Naive thymus-derived CD4-positive, alpha-beta T cell (primary cell): ENCODE results near the gene VGF. TPM values are rescaled to one million over a fixed set of nuclear protein-coding genes. Genes with fewer than 3 reads are reported as not detected.
"Not testable (repeated sequence)": the region's sequence is repeated elsewhere in the genome, so short reads cannot be mapped to it uniquely, and the experiment has no call there.

Source experiments
- ATAC-seq: fragments of 150-1000 bp; cut with Tn5 transposase; 2 replicates; pipeline ENCODE4 v1.10.0; 2021; ENCODE audit warnings: mild to moderate bottlenecking, moderate library complexity
- CTCF ChIA-PET: fragments of 350-600 bp; sonication (Branson Sonifier 250); formaldehyde crosslinking; loops from one replicate; lab custom pipeline; 2021; ENCODE audit warnings: antibody characterized with exemption; lab: Charles Lee
- POLR2A ChIA-PET: fragments of 350-600 bp; sonication (Branson Sonifier 250); formaldehyde crosslinking; loops from one replicate; lab custom pipeline; 2021; ENCODE audit warnings: antibody characterized with exemption, inconsistent platforms; lab: Charles Lee
- DNase-seq, 9 donors: peaks; one replicate each; pipeline versions ENCODE4 v3.0.0 to v3.0.0-alpha.2; 2020 to 2022; ENCODE audit warnings: mixed read lengths in 1 of 9
- H3K27ac ChIP-seq: one replicate; pipeline ENCODE4 v1.7.0; 2013; ENCODE audit warnings: mild to moderate bottlenecking, low read depth, low read length, moderate library complexity
- H3K27me3 ChIP-seq, 2 donors: one replicate each; pipeline ENCODE4 v1.7.0; 2013; ENCODE audit warnings: low read length in 2 of 2, mild to moderate bottlenecking in 2 of 2, moderate library complexity in 2 of 2; ENCODE audit not compliant: control insufficient read depth in 2 of 2, insufficient read depth in 2 of 2
- H3K36me3 ChIP-seq, 3 experiments: 1 replicate in 2 of 3; 2 replicates in 1 of 3; pipeline ENCODE4 v1.7.0; 2013; ENCODE audit warnings: low read length in 3 of 3, mild to moderate bottlenecking in 3 of 3, moderate library complexity in 1 of 3; ENCODE audit not compliant: insufficient read depth in 3 of 3, control insufficient read depth in 2 of 3
- H3K4me1 ChIP-seq, 2 donors: one replicate each; pipeline ENCODE4 v1.7.0; 2013; ENCODE audit warnings: low read length in 2 of 2, mild to moderate bottlenecking in 2 of 2, moderate library complexity in 1 of 2; ENCODE audit not compliant: control insufficient read depth in 2 of 2, insufficient read depth in 2 of 2
- H3K4me3 ChIP-seq: 2 replicates; pipeline ENCODE4 v1.7.0; 2013; ENCODE audit warnings: mild to moderate bottlenecking, low read length
- H3K9me3 ChIP-seq, 3 experiments: 1 replicate in 2 of 3; 2 replicates in 1 of 3; pipeline ENCODE4 v1.7.0; 2013; ENCODE audit warnings: low read length in 3 of 3; ENCODE audit not compliant: control insufficient read depth in 2 of 3
- H3K27ac Mint-ChIP-seq, 9 donors: one replicate each; pipeline ENCODE4 v1.8.0; 2020 to 2022; ENCODE audit warnings: mixed read lengths in 9 of 9, mild to moderate bottlenecking in 8 of 9, moderate library complexity in 5 of 9, inconsistent platforms in 2 of 9
- H3K27me3 Mint-ChIP-seq, 5 donors: one replicate each; pipeline ENCODE4 v1.8.0; 2021 to 2022; ENCODE audit warnings: mixed read lengths in 5 of 5, mild to moderate bottlenecking in 1 of 5
- H3K36me3 Mint-ChIP-seq, 5 donors: one replicate each; pipeline ENCODE4 v1.8.0; 2020 to 2022; ENCODE audit warnings: mixed read lengths in 5 of 5, mild to moderate bottlenecking in 3 of 5, inconsistent platforms in 1 of 5
- H3K4me1 Mint-ChIP-seq, 7 donors: one replicate each; pipeline ENCODE4 v1.8.0; 2020 to 2022; ENCODE audit warnings: mixed read lengths in 7 of 7, mild to moderate bottlenecking in 3 of 7, inconsistent platforms in 1 of 7
- H3K4me3 Mint-ChIP-seq, 10 donors: one replicate each; pipeline ENCODE4 v1.8.0; 2020 to 2022; ENCODE audit warnings: mild to moderate bottlenecking in 10 of 10, mixed read lengths in 10 of 10, moderate library complexity in 6 of 10, inconsistent platforms in 2 of 10
- H3K9me3 Mint-ChIP-seq, 11 donors: one replicate each; pipeline ENCODE4 v1.8.0; 2020 to 2022; ENCODE audit warnings: mixed read lengths in 11 of 11, mild to moderate bottlenecking in 4 of 11, inconsistent platforms in 1 of 11, moderate library complexity in 1 of 11
- intact Hi-C, 2 donors: fragments of 100-400 bp; cut with micrococcal nuclease; formaldehyde crosslinking; loops; one replicate each; pipeline ENCODE4 v1.15.1; 2023
- polyA plus RNA-seq, 2 donors: library from polyadenylated mRNA; unstranded; fragments of 300-500 nt; fragmentation: Illumina TruSeq; gene quantifications; one replicate each; pipeline ENCODE4 v1.2.3, GENCODE V29; 2021
- total RNA-seq, 6 experiments: library from RNA in 5 of 6; stranded (reverse) in 5 of 6; gene quantifications; 1 replicate in 5 of 6; 2 replicates in 1 of 6; pipeline ENCODE4 v1.2.3 and lab custom pipeline; 2021 to 2026

Gene VGF
- total and polyA plus RNA-seq, 7 experiments from 2014 or later, result 0.19 TPM; not detected in 6

GRCh38 chr7:101119876-101120275 is 45.5 kb downstream of the VGF start:
- intact Hi-C loops, result no loop called here
- no peaks in the 10 kb centered on the region for H3K36me3 ChIP-seq
- DNase-seq (no peak), ATAC-seq (no peak)
- H3K27me3 ChIP-seq, result no peaks in the 10 kb centered on the region
- ChIA-PET POLR2A (no interaction called here), CTCF (no interaction called here)
- Mint-ChIP-seq H3K27ac (no peak overlapping the region), H3K4me1 (peaks cover 6 to 22% (median 7%) of the 10 kb centered on the region in 7 donors), H3K27me3 (peaks cover 33 to 44% (median 37%) of the 10 kb centered on the region in 5 donors), H3K36me3 (no peaks in the 10 kb centered on the region), H3K4me3 (no peak overlapping the region), H3K9me3 (peaks cover 0 to 2% (median 0%) of the 10 kb centered on the region in 11 donors)
- H3K4me1 ChIP-seq, result no peaks in the 10 kb centered on the region
- H3K27ac ChIP-seq, result no peak overlapping the region
- no peak overlapping the region for H3K4me3 ChIP-seq
- no peaks in the 10 kb centered on the region for H3K9me3 ChIP-seq

DNA sequence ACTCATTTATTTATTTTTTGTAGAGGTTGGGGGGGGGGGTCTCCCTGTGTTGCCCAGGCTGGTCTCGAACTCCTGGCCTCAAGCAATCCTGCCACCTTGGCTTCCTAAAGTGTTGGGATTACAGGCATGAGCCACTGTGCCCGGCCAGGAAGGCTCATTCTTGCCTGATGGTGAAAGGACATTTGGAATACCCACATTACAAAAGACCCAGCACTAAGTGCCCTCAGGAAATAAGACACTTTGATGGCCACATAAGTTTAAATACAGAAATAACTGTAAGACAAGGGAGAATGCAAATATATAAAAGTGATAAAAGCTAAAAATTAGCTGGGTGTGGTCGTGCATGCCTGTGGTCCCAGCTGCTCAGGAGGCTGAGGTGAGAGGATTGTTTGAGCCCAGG is 46.5 kb downstream of the VGF start:
- Mint-ChIP-seq H3K4me1 (peaks cover 0 to 16% (median 0%) of the 10 kb centered on the region in 7 donors), H3K27me3 (peaks cover 27 to 39% (median 30%) of the 10 kb centered on the region in 5 donors), H3K9me3 (peaks cover 0 to 3% (median 0%) of the 10 kb centered on the region in 11 donors), H3K4me3 (no peak overlapping the region), H3K36me3 (no peaks in the 10 kb centered on the region), H3K27ac (no peak overlapping the region)
- Histone ChIP-seq H3K36me3 (no peaks in the 10 kb centered on the region), H3K9me3 (no peaks in the 10 kb centered on the region), H3K4me1 (no peaks in the 10 kb centered on the region), H3K27ac (no peak overlapping the region), H3K27me3 (no peaks in the 10 kb centered on the region), H3K4me3 (no peak overlapping the region)
- ChIA-PET POLR2A (no interaction called here), CTCF (no interaction called here)
- no peak for DNase-seq
- no peak for ATAC-seq
- intact Hi-C loops, result no loop called here

- H3K36me3 ChIP-seq, result no peaks in the 10 kb centered on the region
- peaks cover 10 to 22% (median 13%) of the 10 kb centered on the region in 5 donors for H3K27me3 Mint-ChIP-seq
- H3K9me3 Mint-ChIP-seq, result peaks cover 0 to 2% (median 0%) of the 10 kb centered on the region in 11 donors
- intact Hi-C loops, result no loop called here
- no peak overlapping the region for H3K4me3 ChIP-seq
- no peak overlapping the region for H3K27ac Mint-ChIP-seq
- H3K4me1 Mint-ChIP-seq, result peaks cover 0 to 2% (median 0%) of the 10 kb centered on the region in 7 donors
- no peaks in the 10 kb centered on the region for H3K27me3 ChIP-seq
- POLR2A ChIA-PET, result no interaction called here
- DNase-seq (no peak), ATAC-seq (no peak)
- CTCF ChIA-PET, result interaction anchor here (1.3 kb wide), 1 partner anchor 27 kb away, joined by 3 read pairs; no protein-coding TSS in a partner anchor
- no peak overlapping the region for H3K27ac ChIP-seq
- H3K9me3 ChIP-seq, result no peaks in the 10 kb centered on the region
- H3K36me3 Mint-ChIP-seq, result no peaks in the 10 kb centered on the region
- no peaks in the 10 kb centered on the region for H3K4me1 ChIP-seq
- H3K4me3 Mint-ChIP-seq, result no peak overlapping the region
Observed at GRCh38 chr7:101116898-101117297, 48.5 kb downstream of the VGF start.

DNA sequence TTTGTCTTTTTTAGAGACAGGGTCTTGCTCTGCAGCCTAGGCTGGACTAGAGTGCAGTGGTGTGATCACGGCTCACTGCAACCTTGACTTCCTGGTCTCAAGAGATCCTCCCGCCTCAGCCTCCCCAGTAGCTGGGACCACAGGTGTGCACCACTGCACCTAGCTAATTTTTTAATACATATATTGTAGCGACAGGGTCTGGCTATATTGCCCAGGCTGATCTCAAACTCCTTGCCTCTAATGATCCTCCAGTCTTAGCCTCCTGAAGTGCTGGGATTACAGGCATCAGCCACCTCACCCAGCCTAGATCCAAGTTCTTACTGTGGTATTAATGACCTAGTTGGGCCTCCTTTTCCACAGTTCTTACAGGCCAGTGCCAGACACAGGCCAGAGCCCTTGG is 50.2 kb downstream of the VGF start:
- peaks cover 0 to 15% (median 4%) of the 10 kb centered on the region in 5 donors for H3K27me3 Mint-ChIP-seq
- no peak overlapping the region for H3K27ac Mint-ChIP-seq
- no peaks in the 10 kb centered on the region for H3K36me3 ChIP-seq
- no peaks in the 10 kb centered on the region for H3K4me1 Mint-ChIP-seq
- peaks cover 0 to 2% (median 0%) of the 10 kb centered on the region in 11 donors for H3K9me3 Mint-ChIP-seq
- CTCF ChIA-PET, result no interaction called here
- H3K36me3 Mint-ChIP-seq, result no peaks in the 10 kb centered on the region
- no peak for ATAC-seq
- no peaks in the 10 kb centered on the region for H3K27me3 ChIP-seq
- DNase-seq, result no peak
- H3K4me1 ChIP-seq, result no peaks in the 10 kb centered on the region
- H3K27ac ChIP-seq, result no peak overlapping the region
- POLR2A ChIA-PET, result no interaction called here
- no peak overlapping the region for H3K4me3 ChIP-seq
- intact Hi-C loops, result no loop called here
- H3K4me3 Mint-ChIP-seq, result no peak overlapping the region
- no peaks in the 10 kb centered on the region for H3K9me3 ChIP-seq

GRCh38 chr7:101114492-101114891 is 50.9 kb downstream of the VGF start:
- no peak overlapping the region for H3K4me3 ChIP-seq
- H3K36me3 Mint-ChIP-seq, result no peaks in the 10 kb centered on the region
- no peaks in the 10 kb centered on the region for H3K4me1 Mint-ChIP-seq
- no peaks in the 10 kb centered on the region for H3K4me1 ChIP-seq
- ATAC-seq (no peak), DNase-seq (no peak)
- no peak overlapping the region for H3K27ac Mint-ChIP-seq
- no peaks in the 10 kb centered on the region for H3K9me3 ChIP-seq
- peaks cover 0 to 7% (median 0%) of the 10 kb centered on the region in 5 donors for H3K27me3 Mint-ChIP-seq
- no peaks in the 10 kb centered on the region for H3K27me3 ChIP-seq
- no peak overlapping the region for H3K4me3 Mint-ChIP-seq
- no peak overlapping the region for H3K27ac ChIP-seq
- ChIA-PET POLR2A (no interaction called here), CTCF (no interaction called here)
- intact Hi-C loops, result no loop called here
- H3K9me3 Mint-ChIP-seq, result peaks cover 0 to 2% (median 0%) of the 10 kb centered on the region in 11 donors
- no peaks in the 10 kb centered on the region for H3K36me3 ChIP-seq

- H3K9me3 ChIP-seq, result no peaks in the 10 kb centered on the region
- ChIA-PET CTCF (no interaction called here), POLR2A (no interaction called here)
- H3K36me3 ChIP-seq, result no peaks in the 10 kb centered on the region
- no peaks in the 10 kb centered on the region for H3K4me1 Mint-ChIP-seq
- no peaks in the 10 kb centered on the region for H3K4me1 ChIP-seq
- intact Hi-C loops, result no loop called here
- no peak for DNase-seq
- peaks cover 0 to 4% (median 0%) of the 10 kb centered on the region in 5 donors for H3K27me3 Mint-ChIP-seq
- no peak overlapping the region for H3K27ac ChIP-seq
- H3K4me3 ChIP-seq, result no peak overlapping the region
- no peak overlapping the region for H3K27ac Mint-ChIP-seq
- no peaks in the 10 kb centered on the region for H3K36me3 Mint-ChIP-seq
- no peak overlapping the region for H3K4me3 Mint-ChIP-seq
- no peaks in the 10 kb centered on the region for H3K27me3 ChIP-seq
- H3K9me3 Mint-ChIP-seq, result peaks cover 0 to 2% (median 0%) of the 10 kb centered on the region in 11 donors
- ATAC-seq, result no peak
Observed at GRCh38 chr7:101113836-101114235, 51.5 kb downstream of the VGF start.

GRCh38 chr7:101113140-101113539 is 52.2 kb downstream of the VGF start:
- H3K27me3 ChIP-seq, H3K27me3 Mint-ChIP-seq, H3K4me1 Mint-ChIP-seq, H3K9me3 Mint-ChIP-seq, H3K36me3 ChIP-seq, DNase-seq, H3K9me3 ChIP-seq, H3K36me3 Mint-ChIP-seq, H3K27ac Mint-ChIP-seq, CTCF ChIA-PET, ATAC-seq, H3K4me3 Mint-ChIP-seq, H3K4me1 ChIP-seq, H3K27ac ChIP-seq, intact Hi-C loops, POLR2A ChIA-PET, H3K4me3 ChIP-seq: not testable (repeated sequence)
